Measurements from ENCODE around the gene PPP1R12A. TPM values are rescaled to one million over a fixed set of nuclear protein-coding genes. Genes with fewer than 3 reads are reported as not detected.
A peak's percentile ranks its signal among the peaks of the same experiment; 100 is the strongest.

The PPP1R12A gene
- total RNA-seq, 8 experiments from 2014 or later: 49.0 to 164 (median 68.2) TPM

DNA sequence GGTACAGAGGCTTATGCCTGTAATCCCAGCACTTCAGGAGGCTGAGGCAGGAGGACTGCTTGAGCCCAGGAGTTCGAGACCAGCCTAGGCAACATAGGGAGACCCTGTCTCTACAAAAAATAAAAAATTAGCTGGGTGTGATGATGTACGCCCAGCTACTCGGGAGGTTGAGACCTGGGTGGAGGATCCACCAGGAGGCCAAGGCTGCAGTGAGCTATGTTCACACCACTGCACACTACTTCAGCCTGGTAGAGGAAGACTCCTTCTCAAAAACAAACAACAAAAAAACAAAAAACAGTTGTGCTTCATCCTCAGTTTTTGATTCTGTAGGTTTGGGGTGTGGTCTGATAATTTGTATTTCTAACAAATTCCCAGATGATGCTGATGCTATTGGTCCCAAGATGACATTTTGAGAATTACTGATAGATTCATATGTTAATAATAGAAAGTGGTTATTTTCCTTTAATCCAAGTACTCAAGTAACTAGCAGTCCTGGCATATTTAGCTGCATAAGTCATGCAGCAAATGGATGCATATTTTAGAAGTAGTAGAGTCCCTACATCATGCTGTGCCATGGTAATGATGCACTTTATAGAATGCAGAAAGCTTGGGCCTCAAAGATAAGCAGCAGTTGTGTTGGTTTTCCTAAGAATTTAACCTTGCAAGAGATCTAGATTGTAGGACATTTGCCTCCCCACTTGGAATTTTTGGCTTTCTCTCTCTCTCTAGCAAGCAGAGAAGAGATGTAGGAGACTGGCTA, 168.0 kb downstream of the PPP1R12A start:
- no peak overlapping the region for H3K27ac ChIP-seq
- peak in 2 of 8 experiments; percentile 16 to 22 for ATAC-seq (replicated peaks in 6 of 8)
- no peaks in the 10 kb centered on the region for H3K4me1 ChIP-seq (replicated peaks in 1 of 2)
- H3K4me3 ChIP-seq: no peak overlapping the region
- in situ Hi-C loops (cut with MboI; ENCODE audit: low pct_unique_long_range_greater_than_20kb in 2 of 9, low sequenced_read_pairs in 9 of 9, unreplicated experiment in 9 of 9): no loop called here
- WGBS, 10 experiments: 64 to 100% (median 89%) methylated on average over 1 to 3 of the region's 3 CpGs; no CpG with 5 or more reads in 3 of the 10 experiments

GRCh38 chr12:79765157-79765556, 169.7 kb downstream of the PPP1R12A start:
- in situ Hi-C loops (cut with MboI; ENCODE audit: low pct_unique_long_range_greater_than_20kb in 2 of 9, low sequenced_read_pairs in 9 of 9, unreplicated experiment in 9 of 9): no loop called here
- 93 to 100% (median 100%) methylated on average over 1 of the region's 1 CpG; no CpG with 5 or more reads in 4 of the 10 experiments for WGBS, 10 experiments

GRCh38 chr12:79764641-79765040, 170.3 kb downstream of the PPP1R12A start:
- in situ Hi-C loops (cut with MboI; ENCODE audit: low pct_unique_long_range_greater_than_20kb in 2 of 9, low sequenced_read_pairs in 9 of 9, unreplicated experiment in 9 of 9): no loop called here
- no peak overlapping the region for H3K4me3 ChIP-seq
- H3K4me1 ChIP-seq (replicated peaks in 1 of 2): no peaks in the 10 kb centered on the region
- ATAC-seq (replicated peaks in 6 of 8): no peak
- WGBS, 10 experiments: 17 to 100% (median 86%) methylated on average over 1 to 2 of the region's 3 CpGs; no CpG with 5 or more reads in 2 of the 10 experiments
- H3K27ac ChIP-seq: no peak overlapping the region

More at GRCh38 chr12:79765157-79765556, 169.7 kb downstream of the PPP1R12A start:
- Histone ChIP-seq H3K4me3 (no peak overlapping the region), H3K27ac (no peak overlapping the region), H3K4me1 (replicated peaks in 1 of 2) (no peaks in the 10 kb centered on the region)
- ATAC-seq (replicated peaks in 6 of 8): no peak

- Histone ChIP-seq H3K27ac (no peak overlapping the region), H3K4me1 (replicated peaks in 1 of 2) (no peaks in the 10 kb centered on the region), H3K4me3 (no peak overlapping the region)
- in situ Hi-C loops (cut with MboI; ENCODE audit: low pct_unique_long_range_greater_than_20kb in 2 of 9, low sequenced_read_pairs in 9 of 9, unreplicated experiment in 9 of 9): no loop called here
- 45 to 94% (median 87%) methylated on average over 3 to 5 of the region's 5 CpGs for WGBS, 10 experiments
- ATAC-seq (replicated peaks in 6 of 8): no peak
Observed at GRCh38 chr12:79763766-79764452, 171.0 kb downstream of the PPP1R12A start.

DNA sequence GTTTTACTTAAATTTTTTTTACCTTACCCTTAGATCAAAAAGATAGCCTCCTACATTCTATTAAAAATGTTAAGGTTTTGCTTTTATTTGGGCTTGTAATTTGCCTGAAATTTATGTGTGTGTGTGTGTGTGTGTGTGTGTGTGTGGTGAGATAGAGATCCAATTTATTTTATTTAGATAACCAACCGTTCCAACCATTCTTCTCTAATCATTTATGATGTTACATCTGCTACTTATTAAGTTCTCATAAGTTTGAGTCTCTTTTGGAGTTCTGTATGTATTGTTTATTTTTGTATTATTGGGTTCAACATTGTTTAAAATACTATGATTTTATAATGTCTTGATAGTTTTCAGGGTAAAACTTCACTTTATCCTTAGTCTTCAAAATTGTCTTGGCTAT, 173.6 kb downstream of the PPP1R12A start:
- no peak overlapping the region for H3K4me3 ChIP-seq
- no peak overlapping the region for H3K27ac ChIP-seq
- WGBS, 10 experiments: 0 to 100% (median 80%) methylated on average over 1 of the region's 1 CpG; no CpG with 5 or more reads in 1 of the 10 experiments
- no peak for ATAC-seq (replicated peaks in 6 of 8)
- no peaks in the 10 kb centered on the region for H3K4me1 ChIP-seq (replicated peaks in 1 of 2)
- in situ Hi-C loops (cut with MboI; ENCODE audit: low pct_unique_long_range_greater_than_20kb in 2 of 9, low sequenced_read_pairs in 9 of 9, unreplicated experiment in 9 of 9): no loop called here

DNA sequence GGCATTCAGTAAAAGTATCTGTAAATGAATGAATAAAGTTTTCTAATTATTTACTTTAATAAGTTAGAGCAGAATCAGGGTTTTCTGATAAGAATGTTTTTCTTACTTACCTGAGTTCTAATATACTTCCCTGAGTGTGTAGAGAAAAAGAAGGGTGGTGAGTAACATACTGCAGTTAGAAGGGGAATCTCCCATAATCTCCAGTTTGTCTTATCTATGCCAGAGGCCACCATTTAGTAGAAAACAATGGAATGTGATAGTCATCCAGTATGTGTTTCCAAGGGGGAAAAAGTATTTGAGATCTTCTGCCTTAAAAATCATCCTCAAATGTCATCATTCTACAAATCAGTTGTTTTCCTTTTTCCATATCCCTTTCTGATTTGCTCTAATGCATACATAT, 187.6 kb downstream of the PPP1R12A start:
- no peak for ATAC-seq (replicated peaks in 6 of 8)
- no peak overlapping the region for H3K27ac ChIP-seq
- H3K4me1 ChIP-seq (replicated peaks in 1 of 2): no peaks in the 10 kb centered on the region
- in situ Hi-C loops (cut with MboI; ENCODE audit: low pct_unique_long_range_greater_than_20kb in 2 of 9, low sequenced_read_pairs in 9 of 9, unreplicated experiment in 9 of 9): loop anchor here in 2 of 9 experiments (10.0 to 25.0 kb wide), 2 partner anchors 192 to 335 kb away; no protein-coding TSS in a partner anchor
- H3K4me3 ChIP-seq: no peak overlapping the region

DNA sequence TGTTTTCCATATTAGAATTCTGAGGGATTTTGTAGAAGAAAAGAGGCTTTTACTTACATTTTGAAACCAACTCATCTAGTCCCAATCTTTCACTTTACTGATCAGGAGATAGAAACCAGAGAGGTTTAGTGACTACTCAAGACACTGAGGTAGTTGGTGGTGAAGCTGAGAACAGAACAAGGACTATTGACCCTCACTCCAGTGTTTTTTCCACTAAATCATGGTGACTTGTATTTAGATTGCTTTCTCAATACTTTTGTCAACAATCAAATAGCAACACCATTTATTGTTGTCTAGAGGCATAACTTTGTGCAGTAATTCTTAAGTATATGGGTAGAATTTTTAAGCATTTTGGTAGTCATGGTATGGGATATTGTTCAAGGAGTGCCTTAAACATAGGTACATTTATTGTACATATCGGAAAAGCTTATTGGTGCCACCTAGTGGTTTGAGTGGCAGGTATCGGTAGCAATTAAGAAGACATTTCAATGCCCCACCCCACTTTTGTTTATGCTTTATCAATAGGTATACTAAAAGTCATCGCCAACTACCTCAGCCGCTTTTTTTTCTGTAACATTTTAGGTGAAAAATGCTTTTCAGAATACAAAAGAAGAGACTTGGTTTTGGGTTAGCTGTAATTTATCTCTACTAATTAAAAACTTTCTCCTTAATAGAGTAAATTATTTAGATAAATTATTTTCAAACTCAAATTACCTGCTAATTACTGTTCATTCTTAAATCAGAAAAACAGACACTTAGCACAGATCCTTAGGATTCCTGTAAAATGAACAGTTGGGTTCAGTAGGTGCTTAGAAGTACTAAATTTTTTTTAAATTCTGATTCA, 196.8 kb downstream of the PPP1R12A start:
- Histone ChIP-seq H3K4me1 (replicated peaks in 1 of 2) (no peaks in the 10 kb centered on the region), H3K4me3 (no peak overlapping the region), H3K27ac (no peak overlapping the region)
- WGBS, 10 experiments: 2 to 63% (median 31%) methylated on average over 1 to 4 of the region's 4 CpGs; no CpG with 5 or more reads in 1 of the 10 experiments
- ATAC-seq (replicated peaks in 6 of 8): peak in 4 of 8 experiments; percentile 48 to 68 (median 52)
- in situ Hi-C loops (cut with MboI; ENCODE audit: low pct_unique_long_range_greater_than_20kb in 2 of 9, low sequenced_read_pairs in 9 of 9, unreplicated experiment in 9 of 9): loop anchor here in 3 of 9 experiments (10.0 to 25.0 kb wide), 2 partner anchors 326 to 333 kb away; no protein-coding TSS in a partner anchor

DNA sequence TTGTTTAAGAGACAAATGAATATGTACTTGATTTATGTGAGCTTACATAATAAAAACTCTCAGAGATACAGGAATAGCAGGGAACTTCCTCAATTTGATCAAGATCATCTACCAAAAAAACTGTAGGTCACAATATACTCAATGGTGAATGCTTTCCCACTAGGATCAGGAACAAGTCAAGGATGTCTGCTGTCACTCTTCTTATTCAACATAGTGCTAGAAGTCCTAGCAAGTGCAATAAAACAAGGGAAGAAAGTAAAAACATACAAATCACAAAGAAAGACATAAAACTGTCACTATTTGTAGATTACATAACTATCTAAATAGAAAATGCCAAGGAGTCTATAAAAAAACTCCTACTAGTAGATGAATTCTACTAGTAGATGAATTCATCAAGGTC, 202.3 kb downstream of the PPP1R12A start:
- no peak for ATAC-seq (replicated peaks in 6 of 8)
- Histone ChIP-seq H3K4me1 (replicated peaks in 1 of 2) (no peaks in the 10 kb centered on the region), H3K27ac (no peak overlapping the region), H3K4me3 (no peak overlapping the region)
- in situ Hi-C loops (cut with MboI; ENCODE audit: low pct_unique_long_range_greater_than_20kb in 2 of 9, low sequenced_read_pairs in 9 of 9, unreplicated experiment in 9 of 9): loop anchor here in 3 of 9 experiments (10.0 to 25.0 kb wide), 2 partner anchors 320 to 328 kb away; no protein-coding TSS in a partner anchor

GRCh38 chr12:79725987-79726386, 208.9 kb downstream of the PPP1R12A start:
- ATAC-seq (replicated peaks in 6 of 8): peak in 1 of 8 experiments; percentile 16
- Histone ChIP-seq H3K4me3 (no peak overlapping the region), H3K4me1 (replicated peaks in 1 of 2) (no peaks in the 10 kb centered on the region), H3K27ac (no peak overlapping the region)
- in situ Hi-C loops (cut with MboI; ENCODE audit: low pct_unique_long_range_greater_than_20kb in 2 of 9, low sequenced_read_pairs in 9 of 9, unreplicated experiment in 9 of 9): loop anchor here in 2 of 9 experiments (25.0 kb wide), 1 partner anchor 314 kb away; no protein-coding TSS in a partner anchor
- WGBS, 10 experiments: 0 to 100% (median 50%) methylated on average over 1 of the region's 1 CpG; no CpG with 5 or more reads in 2 of the 10 experiments

Other genes with a start within 250 kb of the PPP1R12A start
- gene PAWR, start 244.1 kb downstream of the PPP1R12A start, total RNA-seq: 10 to 100 TPM; 15.2 to 35.5 (median 18.6) TPM
- 1 to 10 TPM in 2 of 8 experiments, under 1 TPM in 6; 0.05 to 6.7 (median 0.42) TPM for gene OTOGL, start 164.4 kb upstream of the PPP1R12A start, total RNA-seq